Keratinocyte (primary cell): ENCODE measurements around the gene THOC6. TPM values are rescaled to one million over a fixed set of nuclear protein-coding genes. Genes with fewer than 3 reads are reported as not detected.

Experiments
- DNase-seq: peaks from one replicate; pipeline ENCODE4 v3.0.0-alpha.2; 2011; ENCODE audit warnings: low read depth, missing footprints, low spot score
- FAIRE-seq: peaks from 2 replicates; lab custom pipeline; 2011; peaks lifted over from hg19 to GRCh38; lab: Jason Lieb, UNC
- H2AFZ ChIP-seq: 2 replicates; pipeline ENCODE4 v1.6.0; 2012; ENCODE audit warnings: low read length, control low read depth, inconsistent platforms; ENCODE audit not compliant: control insufficient read depth
- H3K27ac ChIP-seq: 2 replicates; pipeline ENCODE4 v1.5.1; 2011; ENCODE audit warnings: low read length; ENCODE audit not compliant: control insufficient read depth, insufficient read depth
- H3K27me3 ChIP-seq: 3 replicates; pipeline ENCODE4 v1.6.0; 2011; ENCODE audit warnings: low read length; ENCODE audit not compliant: control insufficient read depth, insufficient read depth; ENCODE audit errors: extremely low read depth
- H3K36me3 ChIP-seq, 2 experiments: 2 replicates in 1 of 2; 3 replicates in 1 of 2; pipeline ENCODE4 v1.5.1; 2011; ENCODE audit warnings: low read length in 2 of 2, mild to moderate bottlenecking in 1 of 2; ENCODE audit not compliant: control insufficient read depth in 2 of 2, insufficient read depth in 2 of 2; ENCODE audit errors: extremely low read depth in 1 of 2
- H3K4me1 ChIP-seq: 3 replicates; pipeline ENCODE4 v1.5.1; 2011; ENCODE audit warnings: low read length; ENCODE audit not compliant: control insufficient read depth, insufficient read depth; ENCODE audit errors: extremely low read depth
- H3K4me2 ChIP-seq: 3 replicates; pipeline ENCODE4 v1.6.0; 2011; ENCODE audit warnings: low read depth, low read length; ENCODE audit not compliant: control insufficient read depth, insufficient read depth; ENCODE audit errors: extremely low read depth
- H3K4me3 ChIP-seq, 3 experiments: fragments of 200-600 bp in 1 of 3; sonication (generic) in 1 of 3; 2 replicates in 2 of 3; 3 replicates in 1 of 3; pipeline ENCODE4 v1.5.1; 2011 to 2016; ENCODE audit warnings: low read length in 3 of 3, mild to moderate bottlenecking in 3 of 3, control low read depth in 2 of 3, inconsistent platforms in 1 of 3, low read depth in 1 of 3, mixed read lengths in 1 of 3, mixed run types in 1 of 3, moderate library complexity in 1 of 3; ENCODE audit not compliant: control insufficient read depth in 2 of 3, insufficient read depth in 2 of 3; ENCODE audit errors: extremely low read depth in 1 of 3
- H3K79me2 ChIP-seq: 2 replicates; pipeline ENCODE4 v1.6.0; 2012; ENCODE audit warnings: low read length; ENCODE audit not compliant: control insufficient read depth, insufficient read depth
- H3K9ac ChIP-seq: 3 replicates; pipeline ENCODE4 v1.6.0; 2011; ENCODE audit warnings: low read length; ENCODE audit not compliant: control insufficient read depth, insufficient read depth; ENCODE audit errors: extremely low read depth
- H3K9me1 ChIP-seq: 3 replicates; pipeline ENCODE4 v1.6.0; 2011; ENCODE audit warnings: low read length; ENCODE audit not compliant: control insufficient read depth, insufficient read depth; ENCODE audit errors: extremely low read depth
- H3K9me3 ChIP-seq: 2 replicates; pipeline ENCODE4 v1.5.1; 2012; ENCODE audit warnings: low read depth, low read length; ENCODE audit not compliant: control insufficient read depth
- H4K20me1 ChIP-seq: 3 replicates; pipeline ENCODE4 v1.6.0; 2011; ENCODE audit warnings: low read length; ENCODE audit not compliant: control insufficient read depth, insufficient read depth; ENCODE audit errors: extremely low read depth
- EZH2 ChIP-seq: IDR thresholded peaks from one replicate; pipeline ENCODE4 v1.6.1; 2012; ENCODE audit warnings: inconsistent platforms, mild to moderate bottlenecking, low read length, moderate library complexity
- dilution Hi-C: fragments of 300-500 bp; cut with MboI; formaldehyde crosslinking; loops from one replicate; pipeline ENCODE4 v1.7.0; 2020; ENCODE audit warnings: low sequenced_read_pairs; ENCODE audit not compliant: extremely low pct_ligation_motif_present
- polyA plus RNA-seq, 5 experiments: library from polyadenylated mRNA; depleted of rRNA in 3 of 5; stranded (reverse) in 3 of 5; stranded (forward) in 1 of 5; unstranded in 1 of 5; fragments of >200 nt; gene quantifications; 1 replicate in 1 of 5; 2 replicates in 3 of 5; 3 replicates in 1 of 5; pipeline versions ENCODE4 v1.2.1 to v1.2.3, GENCODE V29; 2011 to 2012; ENCODE audit warnings: missing spikeins in 2 of 5, low read depth in 1 of 5, low replicate concordance in 1 of 5
- TF ChIP-seq, protein P1 (sequence below), 3 experiments: IDR thresholded peaks in 1 of 3; conservative IDR thresholded peaks in 1 of 3; optimal IDR thresholded peaks in 1 of 3; 2 replicates in 2 of 3; 3 replicates in 1 of 3; pipeline versions ENCODE3 to v1.5.1; 2011; ENCODE audit warnings: low read length in 3 of 3, mild to moderate bottlenecking in 3 of 3, moderate library complexity in 2 of 3, control low read depth in 1 of 3, inconsistent platforms in 1 of 3; ENCODE audit not compliant: insufficient read depth in 2 of 3; ENCODE audit errors: extremely low read depth in 1 of 3

THOC6 gene
- polyA plus RNA-seq, 1 donor (not counting 4 experiments of a cell fraction or from before 2014, with no cell fraction given) = 10.3 TPM

DNA sequence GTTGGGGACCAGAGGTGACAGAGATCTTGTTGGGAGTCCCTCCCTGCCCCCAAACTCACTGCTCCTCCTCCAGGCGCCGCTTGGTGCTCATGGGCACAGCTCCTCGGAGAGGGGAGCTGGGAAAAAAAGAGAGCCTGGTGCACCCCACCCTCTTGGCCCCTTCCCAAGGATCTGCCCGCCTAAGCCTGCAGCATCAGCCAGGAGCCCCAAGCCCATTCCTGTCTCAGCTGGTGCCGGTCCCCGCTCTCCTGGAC is 493 bp upstream of the THOC6 start:
- FAIRE-seq = peak; percentile 77
- peak overlapping the region; percentile 97 for H3K9ac ChIP-seq
- H3K4me2 ChIP-seq = peak overlapping the region; percentile 81
- no peaks in the 10 kb centered on the region for H4K20me1 ChIP-seq
- no peaks in the 10 kb centered on the region for H3K79me2 ChIP-seq
- dilution Hi-C loops = no loop called here
- peaks cover 14 to 28% of the 10 kb centered on the region in 2 experiments for H3K36me3 ChIP-seq
- no peak for DNase-seq
- no peaks in the 10 kb centered on the region for H3K9me1 ChIP-seq
- H3K27me3 ChIP-seq = no peaks in the 10 kb centered on the region
- H2AFZ ChIP-seq = no peak overlapping the region
- H3K4me3 ChIP-seq = peak overlapping the region; percentile 80 to 85 (median 84)
- H3K27ac ChIP-seq = peak overlapping the region; percentile 97
- peaks cover 23% of the 10 kb centered on the region for H3K4me1 ChIP-seq
- no peaks in the 10 kb centered on the region for H3K9me3 ChIP-seq
- TF ChIP-seq, protein P1, sequence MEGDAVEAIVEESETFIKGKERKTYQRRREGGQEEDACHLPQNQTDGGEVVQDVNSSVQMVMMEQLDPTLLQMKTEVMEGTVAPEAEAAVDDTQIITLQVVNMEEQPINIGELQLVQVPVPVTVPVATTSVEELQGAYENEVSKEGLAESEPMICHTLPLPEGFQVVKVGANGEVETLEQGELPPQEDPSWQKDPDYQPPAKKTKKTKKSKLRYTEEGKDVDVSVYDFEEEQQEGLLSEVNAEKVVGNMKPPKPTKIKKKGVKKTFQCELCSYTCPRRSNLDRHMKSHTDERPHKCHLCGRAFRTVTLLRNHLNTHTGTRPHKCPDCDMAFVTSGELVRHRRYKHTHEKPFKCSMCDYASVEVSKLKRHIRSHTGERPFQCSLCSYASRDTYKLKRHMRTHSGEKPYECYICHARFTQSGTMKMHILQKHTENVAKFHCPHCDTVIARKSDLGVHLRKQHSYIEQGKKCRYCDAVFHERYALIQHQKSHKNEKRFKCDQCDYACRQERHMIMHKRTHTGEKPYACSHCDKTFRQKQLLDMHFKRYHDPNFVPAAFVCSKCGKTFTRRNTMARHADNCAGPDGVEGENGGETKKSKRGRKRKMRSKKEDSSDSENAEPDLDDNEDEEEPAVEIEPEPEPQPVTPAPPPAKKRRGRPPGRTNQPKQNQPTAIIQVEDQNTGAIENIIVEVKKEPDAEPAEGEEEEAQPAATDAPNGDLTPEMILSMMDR (optimal IDR thresholded peaks at IDR 0.05 in 1 of 3, IDR thresholded peaks at IDR 0.05 in 1 of 3, conservative IDR thresholded peaks at IDR 0.05 in 1 of 3; ENCODE audit: extremely low read depth in 1 of 3, insufficient read depth in 2 of 3, low read length in 3 of 3) = no peak
- TF ChIP-seq EZH2 = no peak

GRCh38 chr16:3025032-3026002 is 1.5 kb downstream of the THOC6 start:
- dilution Hi-C loops = no loop called here
- H4K20me1 ChIP-seq = no peaks in the 10 kb centered on the region

More at GRCh38 chr16:3025032-3026002, 1.5 kb downstream of the THOC6 start:
- Histone ChIP-seq H3K4me3 (no peak overlapping the region), H3K27me3 (peaks cover 14% of the 10 kb centered on the region), H3K79me2 (no peaks in the 10 kb centered on the region), H3K27ac (no peak overlapping the region), H3K36me3 (peaks cover 16 to 28% of the 10 kb centered on the region in 2 experiments), H3K4me2 (no peak overlapping the region), H3K4me1 (peaks cover 24% of the 10 kb centered on the region), H3K9me3 (no peaks in the 10 kb centered on the region), H3K9ac (no peak overlapping the region), H2AFZ (no peak overlapping the region), H3K9me1 (no peaks in the 10 kb centered on the region)
- no peak for DNase-seq
- no peak for FAIRE-seq
- TF ChIP-seq EZH2 = no peak
- TF ChIP-seq, protein P1 (optimal IDR thresholded peaks at IDR 0.05 in 1 of 3, IDR thresholded peaks at IDR 0.05 in 1 of 3, conservative IDR thresholded peaks at IDR 0.05 in 1 of 3; ENCODE audit: extremely low read depth in 1 of 3, insufficient read depth in 2 of 3, low read length in 3 of 3) = no peak
